DOHH2 (cell line): ENCODE data around the gene SLC35F4.

Experiments
- H3F3A ChIP-seq: fragments of 200-600 bp; sonication (generic), shearing (Covaris generic); 2 replicates; pipeline ENCODE4 v1.6.0; 2016; ENCODE audit warnings: antibody characterized with exemption, mild to moderate bottlenecking; ENCODE audit not compliant: control insufficient read depth, insufficient read depth
- H3K27ac ChIP-seq: fragments of 200-600 bp; sonication (generic); 2 replicates; pipeline ENCODE4 v1.5.1; 2014; ENCODE audit warnings: low read depth, mild to moderate bottlenecking, low read length, moderate library complexity
- H3K27me3 ChIP-seq: fragments of 200-600 bp; sonication (generic); 2 replicates; pipeline ENCODE4 v1.6.1; 2014; ENCODE audit warnings: mild to moderate bottlenecking, low read length, mixed read lengths; ENCODE audit not compliant: control insufficient read depth
- H3K36me3 ChIP-seq: fragments of 200-600 bp; sonication (generic); 2 replicates; pipeline ENCODE4 v1.6.1; 2014; ENCODE audit warnings: mild to moderate bottlenecking, low read length, moderate library complexity, mixed read lengths; ENCODE audit not compliant: control insufficient read depth
- H3K4me1 ChIP-seq: fragments of 200-600 bp; sonication (generic); 2 replicates; pipeline ENCODE4 v1.6.1; 2014; ENCODE audit warnings: mild to moderate bottlenecking, low read length, mixed read lengths; ENCODE audit not compliant: control insufficient read depth
- H3K4me2 ChIP-seq: fragments of 200-600 bp; sonication (generic); 2 replicates; pipeline ENCODE4 v1.6.0; 2014; ENCODE audit warnings: mild to moderate bottlenecking, low read length, moderate library complexity
- H3K4me3 ChIP-seq: fragments of 200-600 bp; sonication (generic); 2 replicates; pipeline ENCODE4 v1.5.1; 2014; ENCODE audit warnings: mild to moderate bottlenecking, low read length, mixed read lengths
- H3K79me2 ChIP-seq: fragments of 200-600 bp; sonication (generic); 2 replicates; pipeline ENCODE4 v1.6.1; 2014; ENCODE audit warnings: mild to moderate bottlenecking, low read length, mixed read lengths; ENCODE audit not compliant: control insufficient read depth
- H3K9me2 ChIP-seq: fragments of 200-600 bp; sonication (generic); replicated peaks from 2 replicates; pipeline ENCODE4 v1.6.1; 2014; ENCODE audit warnings: mild to moderate bottlenecking, low read length, mixed read lengths; ENCODE audit not compliant: control insufficient read depth
- H3K9me3 ChIP-seq: fragments of 200-600 bp; sonication (generic); 2 replicates; pipeline ENCODE4 v1.6.1; 2014; ENCODE audit warnings: antibody characterized with exemption, low read length, mixed read lengths; ENCODE audit not compliant: control insufficient read depth, insufficient read depth
- H4K20me1 ChIP-seq: fragments of 200-600 bp; sonication (generic); 2 replicates; pipeline ENCODE4 v1.6.0; 2014; ENCODE audit warnings: low read depth, mild to moderate bottlenecking, antibody characterized with exemption, low read length, moderate library complexity; ENCODE audit not compliant: control insufficient read depth, insufficient read depth
- EZH2phosphoT487 ChIP-seq: fragments of 200-600 bp; sonication (generic); IDR thresholded peaks from 2 replicates; pipeline ENCODE4 v1.6.1; 2017; ENCODE audit warnings: borderline replicate concordance, mild to moderate bottlenecking, antibody characterized with exemption, low read length, moderate library complexity, mixed read lengths
- TF ChIP-seq, protein P1 (sequence below): fragments of 200-600 bp; sonication (generic); IDR thresholded peaks from one replicate; pipeline ENCODE4 v1.5.1; 2014; ENCODE audit warnings: antibody characterized with exemption, mild to moderate bottlenecking, low read depth, low read length; ENCODE audit not compliant: poor library complexity, severe bottlenecking

SLC35F4 gene

GRCh38 chr14:57884175-57884574 is 18.3 kb upstream of the SLC35F4 start:
- no peak overlapping the region for H3K4me3 ChIP-seq

GRCh38 chr14:57883061-57883460 is 17.2 kb upstream of the SLC35F4 start:
- H3K27me3 ChIP-seq = no peaks in the 10 kb centered on the region
- no peak overlapping the region for H3K27ac ChIP-seq
- no peak overlapping the region for H3K4me2 ChIP-seq
- H4K20me1 ChIP-seq = no peaks in the 10 kb centered on the region
- no peaks in the 10 kb centered on the region for H3K36me3 ChIP-seq
- TF ChIP-seq EZH2phosphoT487 = no peak
- TF ChIP-seq, protein P1, sequence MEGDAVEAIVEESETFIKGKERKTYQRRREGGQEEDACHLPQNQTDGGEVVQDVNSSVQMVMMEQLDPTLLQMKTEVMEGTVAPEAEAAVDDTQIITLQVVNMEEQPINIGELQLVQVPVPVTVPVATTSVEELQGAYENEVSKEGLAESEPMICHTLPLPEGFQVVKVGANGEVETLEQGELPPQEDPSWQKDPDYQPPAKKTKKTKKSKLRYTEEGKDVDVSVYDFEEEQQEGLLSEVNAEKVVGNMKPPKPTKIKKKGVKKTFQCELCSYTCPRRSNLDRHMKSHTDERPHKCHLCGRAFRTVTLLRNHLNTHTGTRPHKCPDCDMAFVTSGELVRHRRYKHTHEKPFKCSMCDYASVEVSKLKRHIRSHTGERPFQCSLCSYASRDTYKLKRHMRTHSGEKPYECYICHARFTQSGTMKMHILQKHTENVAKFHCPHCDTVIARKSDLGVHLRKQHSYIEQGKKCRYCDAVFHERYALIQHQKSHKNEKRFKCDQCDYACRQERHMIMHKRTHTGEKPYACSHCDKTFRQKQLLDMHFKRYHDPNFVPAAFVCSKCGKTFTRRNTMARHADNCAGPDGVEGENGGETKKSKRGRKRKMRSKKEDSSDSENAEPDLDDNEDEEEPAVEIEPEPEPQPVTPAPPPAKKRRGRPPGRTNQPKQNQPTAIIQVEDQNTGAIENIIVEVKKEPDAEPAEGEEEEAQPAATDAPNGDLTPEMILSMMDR = no peak
- H3K79me2 ChIP-seq = no peaks in the 10 kb centered on the region
- no peaks in the 10 kb centered on the region for H3F3A ChIP-seq
- no peaks in the 10 kb centered on the region for H3K9me2 ChIP-seq
- H3K4me3 ChIP-seq = no peak overlapping the region
- H3K4me1 ChIP-seq = no peaks in the 10 kb centered on the region
- no peaks in the 10 kb centered on the region for H3K9me3 ChIP-seq

More at GRCh38 chr14:57884175-57884574, 18.3 kb upstream of the SLC35F4 start:
- Histone ChIP-seq H3K27me3 (no peaks in the 10 kb centered on the region), H3K27ac (no peak overlapping the region), H4K20me1 (no peaks in the 10 kb centered on the region), H3F3A (no peaks in the 10 kb centered on the region), H3K36me3 (no peaks in the 10 kb centered on the region), H3K79me2 (no peaks in the 10 kb centered on the region), H3K9me3 (no peaks in the 10 kb centered on the region), H3K4me2 (no peak overlapping the region), H3K4me1 (no peaks in the 10 kb centered on the region), H3K9me2 (no peaks in the 10 kb centered on the region)
- TF ChIP-seq, protein P1 = no peak
- TF ChIP-seq EZH2phosphoT487 = no peak

DNA sequence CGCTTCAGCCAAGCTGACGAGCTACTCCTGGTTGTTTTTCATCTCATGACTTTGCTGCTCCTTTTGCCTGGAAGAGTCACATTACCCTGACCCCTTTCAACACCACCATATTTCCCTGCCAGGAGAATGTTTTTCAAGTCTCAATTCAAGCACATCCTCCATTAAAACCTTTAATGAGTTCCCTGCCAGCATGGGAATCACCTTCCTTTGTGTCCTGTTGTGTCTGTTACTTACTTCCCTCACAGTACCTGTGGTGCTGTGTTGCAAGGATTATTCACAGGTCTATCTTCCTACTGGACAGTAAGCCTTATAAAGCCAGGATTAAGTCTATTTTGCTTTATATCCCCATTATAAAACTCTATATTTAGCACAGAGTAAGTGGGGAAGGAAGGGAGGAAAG is 13.6 kb upstream of the SLC35F4 start:
- no peak overlapping the region for H3K27ac ChIP-seq
- H3K9me2 ChIP-seq = no peaks in the 10 kb centered on the region
- H3F3A ChIP-seq = no peaks in the 10 kb centered on the region
- no peaks in the 10 kb centered on the region for H3K9me3 ChIP-seq
- H3K79me2 ChIP-seq = no peaks in the 10 kb centered on the region
- TF ChIP-seq, protein P1 = no peak
- no peak for TF ChIP-seq EZH2phosphoT487
- no peak overlapping the region for H3K4me2 ChIP-seq
- no peaks in the 10 kb centered on the region for H3K36me3 ChIP-seq
- H3K4me1 ChIP-seq = no peaks in the 10 kb centered on the region
- no peaks in the 10 kb centered on the region for H4K20me1 ChIP-seq
- no peak overlapping the region for H3K4me3 ChIP-seq
- no peaks in the 10 kb centered on the region for H3K27me3 ChIP-seq

- Histone ChIP-seq H4K20me1 (no peaks in the 10 kb centered on the region), H3K4me3 (no peak overlapping the region), H3K79me2 (no peaks in the 10 kb centered on the region), H3F3A (no peaks in the 10 kb centered on the region), H3K36me3 (no peaks in the 10 kb centered on the region), H3K4me2 (no peak overlapping the region), H3K9me3 (no peaks in the 10 kb centered on the region), H3K27me3 (no peaks in the 10 kb centered on the region), H3K4me1 (no peaks in the 10 kb centered on the region), H3K27ac (no peak overlapping the region), H3K9me2 (no peaks in the 10 kb centered on the region)
- TF ChIP-seq, protein P1 = no peak
- no peak for TF ChIP-seq EZH2phosphoT487
These were observed 10.1 kb upstream of the SLC35F4 start for GRCh38 chr14:57875985-57876384.
